ENCODE measurements around the gene TUBB6.

The TUBB6 gene

GRCh38 chr18:12307701-12308385, at the start of gene TUBB6:
TSS of gene TUBB6 (plus strand) at chr18:12308241. CDS start at chr18:12308293, 52 bp downstream.
- DNase-seq, result peak; percentile 49

DNA sequence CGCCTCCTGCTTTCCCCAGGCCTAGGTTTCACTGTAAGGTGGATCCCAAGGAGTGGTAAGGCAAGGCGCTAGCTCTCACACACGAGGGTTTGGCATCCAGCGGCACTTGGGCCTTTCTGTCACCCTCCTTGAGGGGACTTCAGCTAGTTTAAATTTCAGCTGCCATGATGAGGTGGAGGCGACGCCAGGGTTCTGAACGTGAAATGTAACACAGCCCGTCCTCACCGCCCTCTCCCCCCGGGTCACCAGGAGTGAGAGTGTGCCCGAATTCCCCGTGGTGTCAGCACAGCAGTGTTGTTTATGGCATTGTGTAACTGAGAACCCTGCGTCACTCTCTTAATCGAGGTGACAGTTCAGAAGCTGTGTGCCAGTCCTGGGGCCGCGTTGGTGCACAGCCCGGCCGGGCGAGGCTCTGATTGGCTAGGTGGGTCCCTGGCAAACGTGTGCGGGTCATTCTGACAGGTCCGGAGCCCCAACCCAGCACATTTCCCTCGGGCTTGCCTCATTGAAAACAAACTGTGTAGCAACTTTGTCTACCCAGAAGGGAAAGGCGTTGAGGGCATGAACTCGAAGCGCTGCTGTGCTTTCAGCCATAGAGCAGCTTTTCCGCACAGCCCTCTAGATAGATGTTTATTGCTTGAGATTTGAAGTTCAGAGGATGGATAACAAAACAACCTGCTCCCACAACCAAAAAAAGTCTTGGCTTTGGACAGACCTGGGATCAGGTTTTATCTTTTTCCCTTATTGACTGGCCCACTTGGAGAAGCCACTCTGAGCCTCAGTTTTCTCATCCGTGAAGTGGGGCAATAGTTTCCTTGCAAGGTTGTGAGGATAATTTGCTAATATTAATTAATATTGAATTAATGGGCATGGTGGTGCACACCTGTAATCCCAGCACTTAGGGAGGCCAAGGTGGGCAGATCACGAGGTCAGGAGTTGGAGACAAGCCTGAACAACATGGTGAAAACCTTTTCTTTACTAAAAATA, 49.0 kb upstream of the TUBB6 start:
- DNase-seq, result no peak

- DNase-seq, result no peak
These were observed 45.3 kb upstream of the TUBB6 start for GRCh38 chr18:12262748-12263147.

- no peak for DNase-seq
These were observed 43.2 kb upstream of the TUBB6 start for GRCh38 chr18:12264864-12265263.

- DNase-seq, result peak; percentile 86
These were observed 36.4 kb upstream of the TUBB6 start for GRCh38 chr18:12271376-12272235.

DNA sequence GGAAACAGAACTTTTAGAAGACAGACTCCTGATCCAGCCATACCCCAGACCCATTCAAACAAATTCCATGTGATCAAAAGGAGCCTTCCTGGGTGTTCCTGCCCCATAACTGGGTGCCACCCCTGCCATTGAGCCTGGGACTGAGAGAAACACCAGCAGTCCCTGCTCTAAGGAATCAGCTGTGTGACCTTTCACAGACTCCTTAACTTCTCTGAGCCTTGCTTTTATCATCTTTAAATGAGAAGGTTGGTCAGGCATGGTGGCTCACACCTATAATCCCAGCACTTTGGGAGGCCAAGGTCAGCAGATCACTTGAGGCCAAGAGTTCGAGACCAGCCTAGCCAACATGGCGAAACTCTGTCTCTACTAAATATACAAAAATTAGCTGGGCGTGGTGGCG, 33.2 kb upstream of the TUBB6 start:
- no peak for DNase-seq

DNA sequence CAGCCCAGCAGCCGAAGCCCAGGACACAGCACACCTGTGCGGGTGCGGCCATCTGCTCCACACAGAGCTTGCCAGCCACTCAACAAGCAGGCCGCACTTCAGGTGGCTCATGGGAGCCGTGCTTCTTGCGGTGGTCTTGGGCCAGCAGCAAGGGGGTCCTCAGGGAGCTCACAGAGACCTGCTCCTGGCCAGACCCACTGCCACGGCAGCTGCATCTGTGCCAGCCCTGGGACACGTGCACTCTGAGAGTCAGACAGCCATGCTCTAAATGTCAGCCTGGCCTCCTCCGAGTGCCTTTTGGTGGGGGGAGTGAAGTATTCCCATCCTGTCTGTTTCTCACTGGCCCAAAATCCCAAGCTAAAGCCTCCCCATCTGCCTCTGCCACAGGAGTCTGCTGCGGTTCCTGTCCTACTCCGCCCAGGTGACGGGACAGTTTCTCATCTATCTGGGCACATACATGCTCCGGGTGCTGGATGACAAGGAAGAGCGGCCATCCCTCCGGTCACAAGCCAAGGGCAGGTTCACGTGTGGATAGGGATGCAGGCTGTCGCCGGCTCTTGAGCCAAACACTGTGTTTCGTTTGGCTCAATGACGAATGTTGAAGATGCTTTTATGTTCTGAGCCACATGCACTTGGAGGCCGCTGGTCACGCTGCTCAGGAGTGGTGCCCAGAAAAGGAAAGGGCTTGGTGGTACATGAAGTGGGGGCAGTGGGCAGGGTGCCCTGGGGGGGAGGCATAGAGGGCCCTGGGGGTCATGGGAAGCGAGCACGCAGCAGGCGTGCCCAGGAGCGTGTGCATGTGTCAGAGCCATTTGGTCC, 31.1 kb upstream of the TUBB6 start:
- DNase-seq, result no peak

- peak; percentile 9 for DNase-seq
These were observed 29.8 kb upstream of the TUBB6 start for GRCh38 chr18:12278215-12278671.

DNA sequence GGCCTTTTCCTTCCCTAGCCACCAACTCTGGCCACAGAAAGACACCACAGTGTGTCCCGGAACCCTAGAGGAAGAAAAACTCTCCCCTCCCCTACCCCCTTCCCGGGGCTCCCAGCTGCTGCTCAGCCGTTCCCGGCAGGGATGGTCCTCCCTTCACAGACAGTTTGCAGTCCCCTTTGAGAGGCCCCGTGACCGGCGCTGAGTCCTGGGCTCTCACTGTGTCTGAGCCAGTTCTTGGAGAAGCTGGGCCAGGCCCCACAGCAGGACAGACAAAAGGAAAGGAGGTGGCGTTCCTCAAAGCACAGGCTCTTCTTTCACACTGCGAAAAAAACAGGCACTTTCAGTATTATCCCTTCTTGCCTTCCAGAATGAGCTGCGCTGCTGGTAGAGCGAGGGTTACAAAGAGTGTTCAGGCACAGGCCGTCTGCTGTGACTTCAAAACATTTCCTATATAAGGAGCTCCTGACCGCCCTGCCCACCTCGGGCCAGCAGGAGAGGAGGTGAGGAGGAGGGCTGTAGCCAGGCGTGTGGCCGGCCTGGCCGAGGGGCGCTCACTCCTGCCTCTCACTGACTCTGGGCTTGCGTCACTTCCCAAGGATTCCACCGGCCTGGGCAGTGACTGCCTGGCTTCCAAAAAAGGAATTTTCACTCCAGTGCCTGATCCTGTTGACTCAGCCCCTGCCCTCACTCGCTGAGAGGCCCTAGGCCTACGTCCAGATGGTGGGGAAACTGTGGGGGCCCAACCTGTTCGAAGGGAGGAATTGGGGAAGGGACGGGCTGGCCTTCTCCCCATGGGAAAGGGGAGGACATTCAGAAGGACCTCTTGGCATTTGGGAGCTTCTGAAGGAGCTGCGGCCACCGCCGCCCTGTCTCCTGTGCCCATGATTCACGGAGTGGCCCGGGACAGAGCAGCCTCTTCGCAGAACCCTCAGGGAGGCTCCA, 29.0 kb upstream of the TUBB6 start:
- DNase-seq, result no peak

- no peak for DNase-seq
These were observed 28.1 kb upstream of the TUBB6 start for GRCh38 chr18:12279781-12280531.

DNA sequence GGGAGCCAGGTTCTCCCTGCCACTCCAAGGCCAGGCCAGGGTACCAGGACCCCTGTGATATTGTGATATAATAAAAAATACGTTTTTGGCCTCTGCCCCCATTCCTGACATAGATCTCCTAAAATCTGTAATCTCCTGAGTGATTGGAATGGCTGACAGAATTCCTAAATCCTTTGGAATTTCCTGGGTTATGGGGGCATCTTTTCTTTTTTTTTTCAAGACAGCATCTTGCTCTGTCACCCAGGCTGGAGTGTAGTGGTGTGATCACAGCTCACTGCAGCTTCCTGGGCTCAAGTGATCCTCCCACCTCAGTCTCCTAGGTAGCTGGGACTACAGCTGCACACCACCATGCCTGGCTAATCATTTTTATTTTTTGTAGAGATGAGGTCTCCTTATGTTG, 26.2 kb upstream of the TUBB6 start:
- no peak for DNase-seq

DNA sequence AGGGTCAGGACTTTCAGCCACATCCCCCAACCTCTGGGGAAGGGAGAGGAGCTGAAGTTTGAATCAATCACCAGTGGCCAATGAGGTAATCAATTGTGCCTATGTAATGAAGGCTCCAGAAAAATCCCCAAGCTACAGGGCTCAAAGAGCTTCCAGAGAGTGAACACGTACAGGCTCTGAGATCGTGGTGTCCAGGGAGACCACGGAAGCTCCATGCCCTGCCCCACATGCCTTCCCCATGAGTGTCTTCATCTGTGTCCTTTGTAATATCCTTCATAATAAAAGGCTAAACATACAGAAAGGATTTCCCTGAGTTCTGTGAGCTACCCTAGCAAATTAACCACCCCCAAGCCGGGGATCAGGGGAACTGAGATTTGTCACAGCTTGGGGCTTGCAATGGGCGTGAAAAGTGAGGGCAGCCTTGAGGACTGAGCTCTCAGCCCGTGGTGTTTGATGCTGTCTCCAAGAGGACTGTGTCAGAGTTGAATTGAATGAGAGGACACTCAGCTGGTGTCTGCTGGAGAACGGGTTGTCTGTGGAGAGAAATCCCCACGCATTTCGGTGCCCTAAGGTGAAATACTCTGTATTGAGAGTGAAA, 25.5 kb upstream of the TUBB6 start:
- DNase-seq, result no peak

- no peak for DNase-seq
These were observed 24.8 kb upstream of the TUBB6 start for GRCh38 chr18:12283256-12283655.

DNA sequence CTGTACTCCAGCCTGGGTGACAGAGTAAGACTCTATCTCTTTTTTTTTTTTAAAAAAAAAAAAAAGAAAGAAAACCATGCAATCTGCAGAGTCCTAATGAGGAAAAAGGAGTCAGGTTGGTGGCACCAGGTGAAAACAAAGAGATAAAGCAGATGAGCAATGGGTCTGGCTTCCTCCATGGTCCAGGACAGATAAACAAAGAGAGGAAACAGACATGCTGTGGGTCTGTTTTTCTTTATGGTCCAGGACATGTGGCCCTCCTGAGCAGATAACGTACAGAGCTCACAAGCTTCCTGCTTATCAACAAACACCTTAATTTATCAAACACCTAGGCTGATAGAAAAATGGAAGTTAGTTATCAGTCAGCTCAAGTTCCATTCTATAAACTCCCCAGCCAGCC, 24.4 kb upstream of the TUBB6 start:
- no peak for DNase-seq

DNA sequence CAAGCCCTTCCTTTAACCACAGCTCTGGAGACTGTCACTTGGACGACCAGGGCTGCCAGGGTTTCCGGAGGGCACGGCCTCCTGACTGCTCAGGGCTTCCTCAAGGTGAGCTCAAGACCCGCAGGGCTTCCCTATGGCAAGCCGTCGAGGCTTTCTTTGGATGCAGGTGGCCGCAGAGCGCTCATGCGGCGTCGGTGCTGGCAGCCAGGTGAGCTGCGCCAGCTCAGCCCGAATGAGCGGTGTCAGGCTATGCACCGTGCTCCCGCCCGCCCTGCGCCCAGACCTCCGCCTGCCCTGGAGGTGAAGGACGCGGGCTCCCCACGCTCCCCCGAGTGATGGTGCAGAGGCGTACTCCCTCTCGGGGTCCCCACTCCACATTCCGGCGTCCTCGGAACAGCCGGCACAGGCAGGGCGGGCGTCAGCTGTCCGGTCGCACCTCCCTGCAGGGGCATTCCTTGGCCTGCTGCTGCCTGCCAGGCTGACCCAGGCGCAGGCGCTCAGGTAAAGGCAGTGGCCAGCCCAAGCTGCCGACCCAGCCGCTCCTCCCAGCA, 20.8 kb upstream of the TUBB6 start:
- DNase-seq, result no peak

- DNase-seq, result peak; percentile 18
These were observed 20.2 kb upstream of the TUBB6 start for GRCh38 chr18:12287684-12288402.

DNA sequence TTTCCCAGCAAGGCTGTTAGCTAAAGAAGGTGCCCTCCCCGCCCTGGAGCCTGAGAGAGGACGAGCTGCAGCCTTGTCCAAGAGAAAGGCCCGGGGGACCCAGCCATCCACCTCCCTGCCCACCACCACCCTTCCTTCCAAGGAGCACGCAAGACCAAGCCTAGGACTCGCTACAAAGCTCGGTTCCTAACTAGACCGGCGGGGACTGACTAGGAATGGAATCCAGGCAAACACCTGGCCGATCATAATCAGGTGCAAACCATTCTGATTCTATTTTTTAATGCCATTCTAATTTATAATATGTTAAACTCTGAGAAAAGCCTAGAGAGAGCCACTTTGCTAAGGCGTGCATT, 19.7 kb upstream of the TUBB6 start:
- no peak for DNase-seq

GRCh38 chr18:12290086-12290485, 18.0 kb upstream of the TUBB6 start:
- no peak for DNase-seq

- no peak for DNase-seq
These were observed 16.9 kb upstream of the TUBB6 start for GRCh38 chr18:12291161-12291560.

Measured in NCI-H2171 treated with DMSO at 0.1 percent for 48 hours (cell line).